Measurements from ENCODE around the gene RAD18.

DNA sequence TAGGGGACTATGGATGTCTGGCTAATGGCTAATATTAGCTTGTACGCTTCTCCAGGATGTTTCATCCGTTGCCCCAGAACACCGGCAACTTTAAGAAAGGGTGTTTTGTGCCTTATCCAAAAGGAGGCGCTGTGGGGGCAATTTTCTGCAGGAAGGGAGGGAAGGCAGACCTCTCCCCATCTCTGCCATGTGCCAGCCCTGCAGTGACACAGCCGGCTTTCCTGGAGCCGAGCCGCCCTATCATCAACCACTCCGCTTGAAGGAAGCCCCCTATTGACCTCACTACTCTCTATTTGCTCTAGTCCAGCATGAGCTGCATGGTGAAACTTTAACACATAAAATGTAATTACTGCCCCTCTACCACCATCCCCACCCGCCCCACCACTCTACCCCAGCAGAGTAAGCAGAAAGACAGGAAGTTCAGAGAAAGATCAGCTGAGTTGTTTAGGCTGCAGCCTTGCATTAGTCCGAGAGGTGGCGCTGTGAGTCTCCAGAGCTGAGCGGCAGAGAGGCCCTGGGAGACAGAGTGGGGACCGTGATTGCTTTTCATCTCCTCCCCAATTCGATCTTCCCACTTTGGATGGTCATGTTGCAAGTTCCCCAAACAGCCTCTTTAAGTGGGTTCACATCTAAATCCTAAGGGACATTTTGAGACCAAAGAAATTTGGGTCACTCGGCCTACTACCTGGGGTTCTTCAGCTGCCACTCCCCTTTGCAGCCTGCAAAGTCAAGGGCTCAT is 24.5 kb upstream of the RAD18 start:
- TF ChIP-seq EZH2phosphoT487 (IDR thresholded peaks at IDR 0.05; ENCODE audit: borderline replicate concordance, low read length), result no peak
- TF ChIP-seq, protein P1, sequence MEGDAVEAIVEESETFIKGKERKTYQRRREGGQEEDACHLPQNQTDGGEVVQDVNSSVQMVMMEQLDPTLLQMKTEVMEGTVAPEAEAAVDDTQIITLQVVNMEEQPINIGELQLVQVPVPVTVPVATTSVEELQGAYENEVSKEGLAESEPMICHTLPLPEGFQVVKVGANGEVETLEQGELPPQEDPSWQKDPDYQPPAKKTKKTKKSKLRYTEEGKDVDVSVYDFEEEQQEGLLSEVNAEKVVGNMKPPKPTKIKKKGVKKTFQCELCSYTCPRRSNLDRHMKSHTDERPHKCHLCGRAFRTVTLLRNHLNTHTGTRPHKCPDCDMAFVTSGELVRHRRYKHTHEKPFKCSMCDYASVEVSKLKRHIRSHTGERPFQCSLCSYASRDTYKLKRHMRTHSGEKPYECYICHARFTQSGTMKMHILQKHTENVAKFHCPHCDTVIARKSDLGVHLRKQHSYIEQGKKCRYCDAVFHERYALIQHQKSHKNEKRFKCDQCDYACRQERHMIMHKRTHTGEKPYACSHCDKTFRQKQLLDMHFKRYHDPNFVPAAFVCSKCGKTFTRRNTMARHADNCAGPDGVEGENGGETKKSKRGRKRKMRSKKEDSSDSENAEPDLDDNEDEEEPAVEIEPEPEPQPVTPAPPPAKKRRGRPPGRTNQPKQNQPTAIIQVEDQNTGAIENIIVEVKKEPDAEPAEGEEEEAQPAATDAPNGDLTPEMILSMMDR (IDR thresholded peaks at IDR 0.05; ENCODE audit: low read depth, low read length, poor library complexity, severe bottlenecking), result peak; percentile 88
